OCI-LY7 (cell line): Measurements from ENCODE around the gene ANKRD7. TPM values are rescaled to one million over a fixed set of nuclear protein-coding genes. Genes with fewer than 3 reads are reported as not detected.
A peak's percentile ranks its signal among the peaks of the same experiment; 100 is the strongest.

ENCODE experiments used
- BruUV-seq: library from RNA; stranded (reverse); fragments of 400-500 nt; replicated peaks from 2 replicates; lab custom pipeline; 2021; lab: Mats Ljungman, UMichigan
- CTCF ChIA-PET: fragments of 300-600 bp; sonication (Branson Sonifier 250); formaldehyde crosslinking; loops from one replicate; lab custom pipeline; 2022; ENCODE audit warnings: antibody characterized with exemption; ENCODE audit not compliant: unreplicated experiment; lab: Charles Lee
- POLR2A ChIA-PET: fragments of 300-600 bp; sonication (Branson Sonifier 250); formaldehyde crosslinking; loops from one replicate; lab custom pipeline; 2022; ENCODE audit warnings: antibody characterized with exemption; lab: Charles Lee
- DNase-seq: peaks from one replicate; pipeline ENCODE4 v3.0.0-alpha.2; 2015; ENCODE audit warnings: low spot score
- H2AFZ ChIP-seq: fragments of 200-600 bp; sonication (generic), shearing (Covaris generic); 2 replicates; pipeline ENCODE4 v1.6.1; 2014; ENCODE audit warnings: mild to moderate bottlenecking, antibody characterized with exemption, low read length, moderate library complexity
- H3K27ac ChIP-seq: fragments of 200-600 bp; sonication (generic); 2 replicates; pipeline ENCODE4 v1.5.1; 2014; ENCODE audit warnings: mixed run types, low read depth, mild to moderate bottlenecking, moderate library complexity, low read length, inconsistent platforms; ENCODE audit not compliant: poor library complexity, severe bottlenecking
- H3K36me3 ChIP-seq: fragments of 200-600 bp; sonication (generic); 2 replicates; pipeline ENCODE4 v1.6.1; 2014; ENCODE audit warnings: mild to moderate bottlenecking, antibody characterized with exemption, low read length, moderate library complexity, mixed read lengths; ENCODE audit not compliant: insufficient read depth
- H3K4me1 ChIP-seq: fragments of 200-600 bp; sonication (generic); 2 replicates; pipeline ENCODE4 v1.5.1; 2014; ENCODE audit warnings: mild to moderate bottlenecking, low read length; ENCODE audit not compliant: insufficient read depth, poor library complexity, severe bottlenecking
- H3K4me2 ChIP-seq: fragments of 200-600 bp; sonication (generic); 2 replicates; pipeline ENCODE4 v1.6.1; 2014; ENCODE audit warnings: mild to moderate bottlenecking, low read length
- H3K4me3 ChIP-seq: fragments of 200-600 bp; sonication (generic); 2 replicates; pipeline ENCODE4 v1.5.1; 2014; ENCODE audit warnings: mild to moderate bottlenecking, low read depth, low read length; ENCODE audit not compliant: poor library complexity, severe bottlenecking
- H3K79me2 ChIP-seq: fragments of 200-600 bp; sonication (generic); 2 replicates; pipeline ENCODE4 v1.6.1; 2016; ENCODE audit warnings: low read depth, mild to moderate bottlenecking, low read length, moderate library complexity, mixed read lengths; ENCODE audit not compliant: insufficient read depth
- H3K9me2 ChIP-seq: fragments of 200-600 bp; sonication (generic); 2 replicates; pipeline ENCODE4 v1.6.1; 2016; ENCODE audit warnings: mild to moderate bottlenecking, low read length, mixed read lengths; ENCODE audit not compliant: insufficient read depth
- H3K9me3 ChIP-seq: fragments of 200-600 bp; sonication (generic); 2 replicates; pipeline ENCODE4 v1.6.1; 2014; ENCODE audit warnings: mild to moderate bottlenecking, mixed run types, low read length, mixed read lengths
- H4K20me1 ChIP-seq: fragments of 200-600 bp; sonication (generic); 2 replicates; pipeline ENCODE4 v1.6.1; 2014; ENCODE audit warnings: mild to moderate bottlenecking, antibody characterized with exemption, low read length, moderate library complexity, mixed read lengths; ENCODE audit not compliant: insufficient read depth
- CTCF ChIP-seq: fragments of 200-600 bp; sonication (generic); conservative IDR thresholded peaks from 2 replicates; pipeline ENCODE4 v1.5.1; 2014; ENCODE audit warnings: mild to moderate bottlenecking, antibody characterized with exemption, low read length, moderate library complexity, mixed read lengths
- EZH2phosphoT487 ChIP-seq: fragments of 200-600 bp; sonication (generic); IDR thresholded peaks from 2 replicates; pipeline ENCODE4 v1.6.1; 2018; ENCODE audit warnings: low read depth, borderline replicate concordance, mild to moderate bottlenecking, mixed run types, antibody characterized with exemption, low read length, moderate library complexity, mixed read lengths
- intact Hi-C: fragments of 100-400 bp; cut with micrococcal nuclease; formaldehyde crosslinking; loops from one replicate; pipeline ENCODE4 v1.10.0; 2022; ENCODE audit not compliant: unreplicated experiment
- total RNA-seq, 2 experiments: library from RNA; depleted of rRNA in 1 of 2; stranded (reverse); fragments of >200 nt in 1 of 2; shearing (Covaris generic) in 1 of 2; gene quantifications; 2 replicates each; pipeline ENCODE4 v1.2.3, GENCODE V29; 2014 to 2022

Gene ANKRD7
- total RNA-seq, 2 experiments from 2014 or later = 0.38 to 2.3 TPM

GRCh38 chr7:118245267-118246040 is 20.9 kb downstream of the ANKRD7 start:
- no peaks in the 10 kb centered on the region for H3K9me2 ChIP-seq
- H3K27ac ChIP-seq = no peak overlapping the region
- no peak overlapping the region for H3K4me2 ChIP-seq
- no TSS peak for BruUV-seq
- H4K20me1 ChIP-seq = no peaks in the 10 kb centered on the region
- TF ChIP-seq EZH2phosphoT487 = no peak
- TF ChIP-seq CTCF = no peak
- no peaks in the 10 kb centered on the region for H3K36me3 ChIP-seq
- H3K4me1 ChIP-seq = no peaks in the 10 kb centered on the region
- no peak for DNase-seq
- H3K79me2 ChIP-seq = no peaks in the 10 kb centered on the region
- ChIA-PET POLR2A (interaction anchor here (0.5 kb wide), 1 partner anchor 14 kb away, joined by 3 read pairs; no protein-coding TSS in a partner anchor), CTCF (no interaction called here)
- H2AFZ ChIP-seq = no peak overlapping the region
- no peak overlapping the region for H3K4me3 ChIP-seq
- no peaks in the 10 kb centered on the region for H3K9me3 ChIP-seq
- intact Hi-C loops = no loop called here

DNA sequence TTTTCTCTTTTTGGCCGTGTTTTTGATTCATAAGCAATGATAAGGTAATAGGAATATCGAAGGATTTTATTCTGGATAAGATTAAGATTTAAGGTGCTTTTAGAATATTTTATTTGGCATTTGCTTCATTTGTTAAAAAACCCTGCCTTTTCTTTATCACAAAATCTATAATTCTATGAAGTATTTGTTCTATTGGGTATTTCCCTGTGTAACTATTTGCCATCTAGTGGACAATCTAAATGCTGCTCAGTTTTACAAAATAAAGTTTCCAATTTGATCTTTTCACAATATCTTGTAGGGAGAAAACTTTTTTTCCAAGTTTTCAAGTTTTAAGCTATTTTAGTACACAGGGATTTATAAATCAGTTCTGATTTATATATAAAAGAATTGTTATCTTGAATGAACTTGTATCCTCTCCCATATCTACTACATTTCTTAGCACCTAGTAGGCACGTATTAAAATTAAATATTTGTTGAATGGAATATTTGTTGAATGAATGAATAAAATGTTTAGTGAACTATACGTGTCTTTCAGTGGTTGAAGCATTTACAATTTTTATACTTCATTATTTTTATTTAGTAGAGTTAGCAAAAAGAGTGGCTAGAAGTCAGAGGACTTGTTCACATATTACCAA is 26.5 kb downstream of the ANKRD7 start:
- DNase-seq = no peak
- TF ChIP-seq CTCF (peak; percentile 74), EZH2phosphoT487 (no peak)
- Histone ChIP-seq H3K79me2 (no peaks in the 10 kb centered on the region), H3K27ac (no peak overlapping the region), H3K9me2 (no peaks in the 10 kb centered on the region), H3K36me3 (no peaks in the 10 kb centered on the region), H2AFZ (no peak overlapping the region), H3K9me3 (no peaks in the 10 kb centered on the region), H4K20me1 (no peaks in the 10 kb centered on the region), H3K4me3 (no peak overlapping the region), H3K4me2 (no peak overlapping the region), H3K4me1 (no peaks in the 10 kb centered on the region)
- BruUV-seq = no TSS peak
- CTCF ChIA-PET = no interaction called here
- intact Hi-C loops = loop anchor here (10.0 kb wide), 1 partner anchor 924 kb away; no protein-coding TSS in a partner anchor
- POLR2A ChIA-PET = no interaction called here
